ENCODE data around the gene SELENBP1.
"Not testable (repeated sequence)": the region's sequence is repeated elsewhere in the genome, so short reads cannot be mapped to it uniquely, and the experiment has no call there.

SELENBP1 gene

GRCh38 chr1:151391079-151391563 lies 18.6 kb upstream of the SELENBP1 start:
- no peak for ATAC-seq
- TF ChIP-seq PPARA (CRISPR knock-in tag; IDR thresholded peaks at IDR 0.05; ENCODE audit: borderline replicate concordance): no peak
- no peak for TF ChIP-seq ZNF70 (CRISPR knock-in tag; IDR thresholded peaks at IDR 0.05)
- no peak for TF ChIP-seq ZNF8 (CRISPR knock-in tag; IDR thresholded peaks at IDR 0.05)
- no peak for TF ChIP-seq TOX (CRISPR knock-in tag; IDR thresholded peaks at IDR 0.05; ENCODE audit: borderline replicate concordance)
- no peak for TF ChIP-seq BACH2 (CRISPR knock-in tag; IDR thresholded peaks at IDR 0.05; ENCODE audit: borderline replicate concordance)
- TF ChIP-seq RARB (CRISPR knock-in tag; IDR thresholded peaks at IDR 0.05): no peak
- TF ChIP-seq TCF4 (CRISPR knock-in tag; IDR thresholded peaks at IDR 0.05; ENCODE audit: borderline replicate concordance): no peak
- no peak for TF ChIP-seq PATZ1 (CRISPR knock-in tag; IDR thresholded peaks at IDR 0.05; ENCODE audit: borderline replicate concordance)
- TF ChIP-seq ESRRG (CRISPR knock-in tag; IDR thresholded peaks at IDR 0.05): no peak
- no peak for TF ChIP-seq CSDC2 (CRISPR knock-in tag; IDR thresholded peaks at IDR 0.05)
- no peak for TF ChIP-seq OSR1 (CRISPR knock-in tag; IDR thresholded peaks at IDR 0.05)
- TF ChIP-seq ISL1 (CRISPR knock-in tag; IDR thresholded peaks at IDR 0.05): no peak
- TF ChIP-seq ZC3H10 (CRISPR knock-in tag; IDR thresholded peaks at IDR 0.05): no peak
- TF ChIP-seq SNAI2 (CRISPR knock-in tag; IDR thresholded peaks at IDR 0.05): no peak
- no peak for TF ChIP-seq ZNF565 (CRISPR knock-in tag; conservative IDR thresholded peaks at IDR 0.05; ENCODE audit: low read depth)
- TF ChIP-seq GLIS3 (CRISPR knock-in tag; IDR thresholded peaks at IDR 0.05): no peak
- TF ChIP-seq ZFP3 (CRISPR knock-in tag; IDR thresholded peaks at IDR 0.05): no peak

- ATAC-seq: not testable (repeated sequence)
These were observed 17.9 kb upstream of the SELENBP1 start for GRCh38 chr1:151390221-151391078.

GRCh38 chr1:151386002-151386401 lies 13.5 kb upstream of the SELENBP1 start:
- no peak for TF ChIP-seq BACH2 (CRISPR knock-in tag; IDR thresholded peaks at IDR 0.05; ENCODE audit: borderline replicate concordance)
- no peak for TF ChIP-seq ZFP3 (CRISPR knock-in tag; IDR thresholded peaks at IDR 0.05)
- no peak for TF ChIP-seq POU6F1 (CRISPR knock-in tag; IDR thresholded peaks at IDR 0.05; ENCODE audit: borderline replicate concordance, low read depth)
- no peak for TF ChIP-seq CSDC2 (CRISPR knock-in tag; IDR thresholded peaks at IDR 0.05)
- TF ChIP-seq PPARA (CRISPR knock-in tag; IDR thresholded peaks at IDR 0.05; ENCODE audit: borderline replicate concordance): no peak
- TF ChIP-seq OSR1 (CRISPR knock-in tag; IDR thresholded peaks at IDR 0.05): no peak
- no peak for TF ChIP-seq TSHZ2 (CRISPR knock-in tag; IDR thresholded peaks at IDR 0.05)
- no peak for TF ChIP-seq ZC3H10 (CRISPR knock-in tag; IDR thresholded peaks at IDR 0.05)
- no peak for TF ChIP-seq SNAI2 (CRISPR knock-in tag; IDR thresholded peaks at IDR 0.05)
- TF ChIP-seq CREB5 (CRISPR knock-in tag; IDR thresholded peaks at IDR 0.05; ENCODE audit: low read depth): no peak
- no peak for TF ChIP-seq GLIS3 (CRISPR knock-in tag; IDR thresholded peaks at IDR 0.05)
- TF ChIP-seq ISL1 (CRISPR knock-in tag; IDR thresholded peaks at IDR 0.05): no peak
- no peak for ATAC-seq

All from SK-N-SH treated with all-trans-retinoic acid at 6 μM for 48 hours (cell line).